ENCODE data around the gene ACOXL.

The ACOXL gene

GRCh38 chr2:110983133-110983532 is 250.8 kb downstream of the ACOXL start:
- no peak for TF ChIP-seq CTCF (IDR thresholded peaks at IDR 0.05; ENCODE audit: control insufficient read depth, extremely low read depth, insufficient read depth)
- H3K4me3 ChIP-seq (ENCODE audit: low read depth, low read length) = no peak overlapping the region
- no peak for DNase-seq (ENCODE audit: low read depth)

GRCh38 chr2:110984694-110985490 is 252.5 kb downstream of the ACOXL start:
- peak; percentile 79 for DNase-seq (ENCODE audit: low read depth)
- TF ChIP-seq CTCF (IDR thresholded peaks at IDR 0.05; ENCODE audit: control insufficient read depth, extremely low read depth, insufficient read depth) = no peak
- H3K4me3 ChIP-seq (ENCODE audit: low read depth, low read length) = no peak overlapping the region

GRCh38 chr2:110990440-110990839 is 258.1 kb downstream of the ACOXL start:
- H3K4me3 ChIP-seq (ENCODE audit: low read depth, low read length) = no peak overlapping the region
- TF ChIP-seq CTCF (IDR thresholded peaks at IDR 0.05; ENCODE audit: control insufficient read depth, extremely low read depth, insufficient read depth) = no peak
- DNase-seq (ENCODE audit: low read depth) = no peak

GRCh38 chr2:110991911-110992310 is 259.5 kb downstream of the ACOXL start:
- DNase-seq (ENCODE audit: low read depth) = peak; percentile 48
- no peak overlapping the region for H3K4me3 ChIP-seq (ENCODE audit: low read depth, low read length)
- TF ChIP-seq CTCF (IDR thresholded peaks at IDR 0.05; ENCODE audit: control insufficient read depth, extremely low read depth, insufficient read depth) = no peak

- H3K4me3 ChIP-seq (ENCODE audit: low read depth, low read length) = no peak overlapping the region
- no peak for DNase-seq (ENCODE audit: low read depth)
- no peak for TF ChIP-seq CTCF (IDR thresholded peaks at IDR 0.05; ENCODE audit: control insufficient read depth, extremely low read depth, insufficient read depth)
Observed at GRCh38 chr2:110992886-110993285, 260.5 kb downstream of the ACOXL start.

GRCh38 chr2:110993557-110994231 is 261.3 kb downstream of the ACOXL start:
- H3K4me3 ChIP-seq (ENCODE audit: low read depth, low read length) = no peak overlapping the region
- DNase-seq (ENCODE audit: low read depth) = no peak
- no peak for TF ChIP-seq CTCF (IDR thresholded peaks at IDR 0.05; ENCODE audit: control insufficient read depth, extremely low read depth, insufficient read depth)

Data from LNCaP clone FGC (cell line).